ENCODE data around the gene CHRM2. TPM values are rescaled to one million over a fixed set of nuclear protein-coding genes. Genes with fewer than 3 reads are reported as not detected.

The CHRM2 gene
- total RNA-seq, 1 donor from 2014 or later, result 0.06 TPM

DNA sequence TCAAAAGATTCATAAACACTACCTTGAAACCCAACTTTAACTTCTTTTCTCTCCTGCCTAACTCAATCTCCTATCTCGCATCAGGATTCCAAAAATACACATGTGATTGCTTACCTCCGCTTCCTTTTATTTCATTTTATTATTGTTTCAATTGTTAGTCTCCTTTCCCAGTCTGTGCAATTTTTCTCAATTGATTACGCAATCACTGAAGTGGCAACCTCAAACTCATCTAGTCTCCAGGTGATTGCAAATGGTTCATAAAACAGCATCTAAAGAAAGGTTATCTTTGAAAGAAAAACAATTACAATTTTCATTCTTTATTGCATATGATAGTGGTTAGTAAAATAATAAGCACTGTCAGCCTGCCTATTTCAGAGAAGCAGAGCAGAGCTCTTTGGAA lies 45.6 kb downstream of the CHRM2 start:
- TF ChIP-seq, protein P1, sequence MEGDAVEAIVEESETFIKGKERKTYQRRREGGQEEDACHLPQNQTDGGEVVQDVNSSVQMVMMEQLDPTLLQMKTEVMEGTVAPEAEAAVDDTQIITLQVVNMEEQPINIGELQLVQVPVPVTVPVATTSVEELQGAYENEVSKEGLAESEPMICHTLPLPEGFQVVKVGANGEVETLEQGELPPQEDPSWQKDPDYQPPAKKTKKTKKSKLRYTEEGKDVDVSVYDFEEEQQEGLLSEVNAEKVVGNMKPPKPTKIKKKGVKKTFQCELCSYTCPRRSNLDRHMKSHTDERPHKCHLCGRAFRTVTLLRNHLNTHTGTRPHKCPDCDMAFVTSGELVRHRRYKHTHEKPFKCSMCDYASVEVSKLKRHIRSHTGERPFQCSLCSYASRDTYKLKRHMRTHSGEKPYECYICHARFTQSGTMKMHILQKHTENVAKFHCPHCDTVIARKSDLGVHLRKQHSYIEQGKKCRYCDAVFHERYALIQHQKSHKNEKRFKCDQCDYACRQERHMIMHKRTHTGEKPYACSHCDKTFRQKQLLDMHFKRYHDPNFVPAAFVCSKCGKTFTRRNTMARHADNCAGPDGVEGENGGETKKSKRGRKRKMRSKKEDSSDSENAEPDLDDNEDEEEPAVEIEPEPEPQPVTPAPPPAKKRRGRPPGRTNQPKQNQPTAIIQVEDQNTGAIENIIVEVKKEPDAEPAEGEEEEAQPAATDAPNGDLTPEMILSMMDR (conservative IDR thresholded peaks at IDR 0.05; ENCODE audit: low read depth, low read length), result no peak
- no peak for DNase-seq (ENCODE audit: low read depth)
- H3K4me3 ChIP-seq (ENCODE audit: low read depth, low read length), result no peak overlapping the region

DNA sequence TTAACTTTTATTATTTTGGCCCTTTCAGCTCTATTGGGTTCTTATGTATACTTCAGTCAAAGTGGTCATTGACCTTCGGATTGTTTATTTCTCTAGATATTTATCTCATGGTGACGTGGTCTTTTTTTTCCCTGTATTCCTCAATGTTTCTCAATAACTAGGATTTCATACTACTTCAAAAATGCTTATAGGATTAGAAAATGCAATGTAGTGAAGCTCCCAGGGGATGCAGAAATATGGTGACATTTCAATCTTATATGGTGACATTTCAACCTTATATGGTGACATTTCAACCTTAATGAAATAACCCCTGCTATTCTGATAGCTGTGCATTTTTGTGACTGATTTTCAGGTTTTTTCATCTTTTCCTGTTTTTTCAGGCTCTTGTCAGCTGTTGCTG lies 51.4 kb downstream of the CHRM2 start:
- TF ChIP-seq, protein P1 (conservative IDR thresholded peaks at IDR 0.05; ENCODE audit: low read depth, low read length), result no peak
- DNase-seq (ENCODE audit: low read depth), result no peak
- H3K4me3 ChIP-seq (ENCODE audit: low read depth, low read length), result no peak overlapping the region

DNA sequence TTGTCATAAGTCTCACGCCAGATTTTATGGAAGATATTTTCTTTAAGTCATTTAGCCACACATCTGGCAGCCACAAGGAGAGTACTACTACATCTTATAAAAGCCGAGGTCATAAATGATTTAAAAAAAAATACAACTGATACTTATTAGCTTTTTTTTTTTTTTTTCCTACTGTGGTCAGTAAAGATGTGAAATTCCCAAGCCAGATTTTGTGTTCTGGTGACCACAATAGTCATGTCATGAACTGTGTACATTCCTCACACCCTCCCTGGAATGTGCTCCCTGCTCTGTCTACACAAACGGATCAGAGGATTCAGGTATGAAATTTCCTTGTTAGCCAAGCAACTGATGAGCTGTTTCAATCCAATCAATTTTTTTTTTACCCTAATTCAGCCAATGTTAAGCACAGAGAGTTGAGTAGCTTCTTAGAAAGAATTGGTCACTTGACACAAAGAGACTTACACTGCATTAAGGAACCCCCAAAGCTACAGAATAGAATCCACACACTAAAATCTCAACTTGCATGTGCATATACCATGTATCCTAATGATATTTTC lies 54.7 kb downstream of the CHRM2 start:
- DNase-seq (ENCODE audit: low read depth), result no peak

GRCh38 chr7:136925044-136925443 lies 56.6 kb downstream of the CHRM2 start:
- TF ChIP-seq, protein P1 (conservative IDR thresholded peaks at IDR 0.05; ENCODE audit: low read depth, low read length), result no peak

More for the DNA sequence above, 54.7 kb downstream of the CHRM2 start:
- TF ChIP-seq, protein P1 (conservative IDR thresholded peaks at IDR 0.05; ENCODE audit: low read depth, low read length), result no peak
- H3K4me3 ChIP-seq (ENCODE audit: low read depth, low read length), result no peak overlapping the region

DNA sequence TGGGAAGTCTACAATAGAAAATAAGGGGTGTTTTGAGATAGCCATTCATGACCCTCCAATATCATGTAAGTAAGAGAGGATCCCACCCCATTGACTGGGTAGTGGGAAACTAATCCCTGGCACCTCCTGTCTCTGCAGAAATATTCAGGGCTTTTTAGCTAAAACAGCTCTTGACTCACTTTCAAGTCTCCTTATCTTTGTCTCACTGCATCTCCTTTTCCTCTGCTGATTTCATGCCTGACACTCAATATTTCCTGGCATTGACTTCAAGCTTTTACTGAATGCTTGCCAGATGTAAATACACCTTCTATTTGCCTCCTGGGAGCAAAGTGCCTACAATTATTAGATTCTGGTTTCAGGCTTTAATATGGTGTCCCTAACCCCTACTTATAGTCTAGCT lies 57.1 kb downstream of the CHRM2 start:
- no peak overlapping the region for H3K4me3 ChIP-seq (ENCODE audit: low read depth, low read length)
- TF ChIP-seq, protein P1 (conservative IDR thresholded peaks at IDR 0.05; ENCODE audit: low read depth, low read length), result no peak
- DNase-seq (ENCODE audit: low read depth), result no peak

More at GRCh38 chr7:136925044-136925443, 56.6 kb downstream of the CHRM2 start:
- no peak for DNase-seq (ENCODE audit: low read depth)
- no peak overlapping the region for H3K4me3 ChIP-seq (ENCODE audit: low read depth, low read length)

- TF ChIP-seq, protein P1 (conservative IDR thresholded peaks at IDR 0.05; ENCODE audit: low read depth, low read length), result no peak
- DNase-seq (ENCODE audit: low read depth), result no peak
- H3K4me3 ChIP-seq (ENCODE audit: low read depth, low read length), result no peak overlapping the region
Measured at GRCh38 chr7:136931169-136931867, 62.9 kb downstream of the CHRM2 start.

- no peak for DNase-seq (ENCODE audit: low read depth)
- TF ChIP-seq, protein P1 (conservative IDR thresholded peaks at IDR 0.05; ENCODE audit: low read depth, low read length), result no peak
- no peak overlapping the region for H3K4me3 ChIP-seq (ENCODE audit: low read depth, low read length)
Measured at GRCh38 chr7:136937436-136937835, 69.0 kb downstream of the CHRM2 start.
